Panc1 (cell line): Measurements from ENCODE around the gene RRM1. TPM values are rescaled to one million over a fixed set of nuclear protein-coding genes. Genes with fewer than 3 reads are reported as not detected.
"Not testable (repeated sequence)": the region's sequence is repeated elsewhere in the genome, so short reads cannot be mapped to it uniquely, and the experiment has no call there.

Experiments
- ATAC-seq: fragments of 200-7000 bp; cut with Tn5 transposase; 2 replicates; pipeline ENCODE4 v1.9.1; 2020; ENCODE audit warnings: mild to moderate bottlenecking, moderate library complexity
- BruUV-seq: library from RNA; stranded (reverse); fragments of 400-500 nt; replicated peaks from 2 replicates; lab custom pipeline; 2021; lab: Mats Ljungman, UMichigan
- CTCF ChIA-PET: fragments of 300-600 bp; sonication (Branson Sonifier 250); formaldehyde crosslinking; loops from one replicate; lab custom pipeline; 2022; ENCODE audit warnings: antibody characterized with exemption; lab: Charles Lee
- POLR2A ChIA-PET: fragments of 300-600 bp; sonication (Branson Sonifier 250); formaldehyde crosslinking; loops from one replicate; lab custom pipeline; 2022; ENCODE audit warnings: antibody characterized with exemption; lab: Charles Lee
- DNase-seq: peaks from one replicate; pipeline ENCODE4 v3.0.0-alpha.2; 2010; ENCODE audit warnings: low read depth, low spot score
- H3K27ac ChIP-seq: 2 replicates; pipeline ENCODE4 v1.5.1; 2011; ENCODE audit warnings: mild to moderate bottlenecking, low read length, inconsistent platforms
- H3K27me3 ChIP-seq: fragments of 200-500 bp; sonication (Bioruptor generic); 2 replicates; pipeline ENCODE4 v1.6.0; 2014; ENCODE audit warnings: low read length, inconsistent platforms; ENCODE audit not compliant: control insufficient read depth, insufficient read depth
- H3K36me3 ChIP-seq: fragments of 200-500 bp; sonication (Bioruptor generic); 2 replicates; pipeline ENCODE4 v1.5.1; 2014; ENCODE audit warnings: inconsistent platforms, mild to moderate bottlenecking, low read length, moderate library complexity; ENCODE audit not compliant: control insufficient read depth, insufficient read depth
- H3K4me1 ChIP-seq: 2 replicates; pipeline ENCODE4 v1.5.1; 2011; ENCODE audit warnings: inconsistent platforms, mild to moderate bottlenecking, low read length, moderate library complexity; ENCODE audit not compliant: control insufficient read depth, insufficient read depth
- H3K4me3 ChIP-seq, 2 experiments: 2 replicates each; pipeline ENCODE4 v1.5.1; 2011 to 2012; ENCODE audit warnings: low read depth in 2 of 2, low read length in 2 of 2, mild to moderate bottlenecking in 2 of 2, inconsistent platforms in 1 of 2, moderate library complexity in 1 of 2
- H3K9me3 ChIP-seq: fragments of 200-500 bp; sonication (Bioruptor generic); 2 replicates; pipeline ENCODE4 v1.5.1; 2014; ENCODE audit warnings: low read depth, mild to moderate bottlenecking, inconsistent platforms, low read length, moderate library complexity; ENCODE audit not compliant: control insufficient read depth, insufficient read depth
- CTCF ChIP-seq: fragments of 450-650 bp; IDR thresholded peaks from 2 replicates; pipeline ENCODE4 v1.5.1; 2017; ENCODE audit warnings: mild to moderate bottlenecking
- POLR2AphosphoS5 ChIP-seq: IDR thresholded peaks from 2 replicates; pipeline ENCODE4 v1.6.1; 2012; ENCODE audit warnings: mild to moderate bottlenecking, low read depth, low read length, moderate library complexity
- REST ChIP-seq, 2 experiments: IDR thresholded peaks; 2 replicates each; pipeline ENCODE4 v1.6.1; 2011 to 2012; ENCODE audit warnings: low read depth in 2 of 2, control low read depth in 1 of 2, low read length in 1 of 2, mild to moderate bottlenecking in 1 of 2, moderate library complexity in 1 of 2; ENCODE audit not compliant: insufficient read depth in 1 of 2
- SIN3A ChIP-seq: IDR thresholded peaks from 2 replicates; pipeline ENCODE4 v1.6.1; 2012; ENCODE audit warnings: low read depth, mild to moderate bottlenecking, low read length, moderate library complexity, borderline replicate concordance; ENCODE audit not compliant: insufficient read depth
- TCF7L2 ChIP-seq: IDR thresholded peaks from 2 replicates; pipeline ENCODE4 v1.6.1; 2011; ENCODE audit warnings: mild to moderate bottlenecking, low read depth, low read length, inconsistent platforms
- in situ Hi-C: cut with HindIII; loops from 2 replicates; pipeline ENCODE4 v1.10.0; 2016; ENCODE audit warnings: low sequenced_read_pairs, low pct_unique_long_range_greater_than_20kb
- intact Hi-C: fragments of 100-400 bp; cut with micrococcal nuclease; formaldehyde crosslinking; loops from one replicate; pipeline ENCODE4 v1.10.0; 2022; ENCODE audit not compliant: unreplicated experiment
- total RNA-seq: library from RNA; stranded (reverse); gene quantifications from one replicate; pipeline ENCODE4 v1.2.1, GENCODE V29; 2021; ENCODE audit not compliant: unreplicated experiment

The RRM1 gene
- total RNA-seq, 1 experiment from 2014 or later: 143 TPM

- ATAC-seq (peak; percentile 30; the same call in 1 of the 2 replicates), DNase-seq (no peak)
- ChIA-PET POLR2A (no interaction called here), CTCF (no interaction called here)
- H3K36me3 ChIP-seq: no peaks in the 10 kb centered on the region
- H3K4me1 ChIP-seq: no peaks in the 10 kb centered on the region
- intact Hi-C loops: no loop called here
- no TSS peak for BruUV-seq
- in situ Hi-C loops: no loop called here
- H3K27me3 ChIP-seq: no peaks in the 10 kb centered on the region
- H3K9me3 ChIP-seq: no peaks in the 10 kb centered on the region
- H3K27ac ChIP-seq: no peak overlapping the region
- TF ChIP-seq POLR2AphosphoS5: no peak
- no peak for TF ChIP-seq TCF7L2
- TF ChIP-seq SIN3A: no peak
- no peak for TF ChIP-seq CTCF
- TF ChIP-seq REST (IDR thresholded peaks at IDR 0.05; ENCODE audit: insufficient read depth in 1 of 2, low read depth in 2 of 2, low read length in 1 of 2): no peak
- no peak overlapping the region for H3K4me3 ChIP-seq
Measured at GRCh38 chr11:4167758-4168157, 73.2 kb downstream of the RRM1 start.

GRCh38 chr11:4175620-4176350 is 81.2 kb downstream of the RRM1 start:
- H3K27ac ChIP-seq, DNase-seq, H3K9me3 ChIP-seq, BruUV-seq, POLR2A ChIA-PET, H3K36me3 ChIP-seq, intact Hi-C loops, H3K4me1 ChIP-seq, in situ Hi-C loops, H3K27me3 ChIP-seq: not testable (repeated sequence)
- ATAC-seq: peak; percentile 79; the same call in 1 of the 2 replicates
- peak overlapping the region; percentile 43 to 56 for H3K4me3 ChIP-seq
- CTCF ChIA-PET: interaction anchor here (0.7 kb wide), 1 partner anchor 307 kb away, joined by 3 read pairs; no protein-coding TSS in a partner anchor
